HEK293 (cell line): ENCODE measurements around the gene PEPD.

ENCODE experiments used
- AEBP2 ChIP-seq: fragments of 450-650 bp; formaldehyde crosslinking; IDR thresholded peaks from 2 replicates; pipeline ENCODE4 v1.5.1; 2016; ENCODE audit warnings: missing biosample characterization, missing genetic modification characterization, borderline replicate concordance
- ATF2 ChIP-seq: fragments of 450-650 bp; formaldehyde crosslinking; IDR thresholded peaks from 2 replicates; pipeline ENCODE4 v1.5.1; 2016; ENCODE audit warnings: missing biosample characterization, missing genetic modification characterization, low read depth
- CTCF ChIP-seq: fragments of 450-650 bp; formaldehyde crosslinking; IDR thresholded peaks from 2 replicates; pipeline ENCODE4 v1.5.1; 2016; ENCODE audit warnings: missing biosample characterization, missing genetic modification characterization
- OSR2 ChIP-seq: fragments of 450-650 bp; formaldehyde crosslinking; IDR thresholded peaks from 2 replicates; pipeline ENCODE4 v1.5.1; 2016; ENCODE audit warnings: missing biosample characterization, missing genetic modification characterization
- YY1 ChIP-seq: fragments of 450-650 bp; formaldehyde crosslinking; IDR thresholded peaks from 2 replicates; pipeline ENCODE4 v1.5.1; 2018; ENCODE audit warnings: missing biosample characterization, missing genetic modification characterization
- ZNF16 ChIP-seq: fragments of 450-650 bp; formaldehyde crosslinking; IDR thresholded peaks from 2 replicates; pipeline ENCODE4 v1.5.1; 2016; ENCODE audit warnings: low read depth, missing biosample characterization, missing genetic modification characterization
- ZNF23 ChIP-seq: fragments of 450-650 bp; formaldehyde crosslinking; IDR thresholded peaks from 2 replicates; pipeline ENCODE4 v1.5.1; 2016; ENCODE audit warnings: missing biosample characterization, missing genetic modification characterization, borderline replicate concordance
- ZNF280D ChIP-seq: fragments of 450-650 bp; formaldehyde crosslinking; IDR thresholded peaks from 2 replicates; pipeline ENCODE4 v1.5.1; 2016; ENCODE audit warnings: missing biosample characterization, missing genetic modification characterization
- ZNF311 ChIP-seq: fragments of 450-650 bp; formaldehyde crosslinking; IDR thresholded peaks from 2 replicates; pipeline ENCODE4 v1.5.1; 2017; ENCODE audit warnings: missing biosample characterization, missing genetic modification characterization, borderline replicate concordance
- ZNF544 ChIP-seq: fragments of 450-650 bp; formaldehyde crosslinking; IDR thresholded peaks from 2 replicates; pipeline ENCODE4 v1.5.0; 2017; ENCODE audit warnings: missing biosample characterization, missing genetic modification characterization
- ZNF623 ChIP-seq: fragments of 450-650 bp; formaldehyde crosslinking; IDR thresholded peaks from 2 replicates; pipeline ENCODE4 v1.5.1; 2016; ENCODE audit warnings: missing biosample characterization, missing genetic modification characterization

GRCh38 chr19:33394723-33395560 lies 126.6 kb downstream of the PEPD start:
- no peak for TF ChIP-seq ZNF544 (tag by site-specific recombination)
- TF ChIP-seq AEBP2 (tag by site-specific recombination): no peak
- no peak for TF ChIP-seq ZNF23 (tag by site-specific recombination)
- TF ChIP-seq CTCF: no peak
- no peak for TF ChIP-seq OSR2 (tag by site-specific recombination)
- TF ChIP-seq YY1 (tag by site-specific recombination): no peak
- no peak for TF ChIP-seq ZNF623 (tag by site-specific recombination)
- TF ChIP-seq ATF2 (tag by site-specific recombination): no peak
- TF ChIP-seq ZNF311: no peak
- TF ChIP-seq ZNF16 (tag by site-specific recombination): no peak
- TF ChIP-seq ZNF280D (tag by site-specific recombination): no peak
